ENCODE measurements around the gene KDM6A.
"Not testable (repeated sequence)": the region's sequence is repeated elsewhere in the genome, so short reads cannot be mapped to it uniquely, and the experiment has no call there.

KDM6A gene

GRCh38 chrX:45133465-45133864 lies 260.5 kb downstream of the KDM6A start:
- no peak for DNase-seq

GRCh38 chrX:45134315-45134731 lies 261.3 kb downstream of the KDM6A start:
- no peak for DNase-seq

DNA sequence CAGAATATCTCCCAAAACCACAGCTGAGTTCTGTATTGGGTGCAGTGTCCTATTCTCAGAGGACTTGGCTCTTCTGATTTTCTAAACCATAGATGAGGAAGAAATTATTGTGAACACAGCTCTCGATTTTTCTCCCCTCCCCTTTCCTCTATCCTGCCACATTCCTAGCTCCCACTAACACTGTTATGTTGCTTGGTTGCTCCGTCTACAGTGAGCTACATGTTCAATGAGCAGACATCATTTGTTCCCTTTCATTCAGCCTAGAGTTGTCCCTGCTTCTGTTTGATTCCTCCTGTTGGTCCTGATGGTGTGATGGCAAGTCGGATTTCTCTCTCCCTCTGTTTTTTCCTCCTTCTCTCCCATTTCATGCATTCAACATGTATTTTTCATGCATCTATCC lies 261.8 kb downstream of the KDM6A start:
- DNase-seq = no peak

GRCh38 chrX:45135391-45136075 lies 262.5 kb downstream of the KDM6A start:
- not testable (repeated sequence) for DNase-seq

- DNase-seq = no peak
Measured at GRCh38 chrX:45137531-45137930, 264.5 kb downstream of the KDM6A start.

DNA sequence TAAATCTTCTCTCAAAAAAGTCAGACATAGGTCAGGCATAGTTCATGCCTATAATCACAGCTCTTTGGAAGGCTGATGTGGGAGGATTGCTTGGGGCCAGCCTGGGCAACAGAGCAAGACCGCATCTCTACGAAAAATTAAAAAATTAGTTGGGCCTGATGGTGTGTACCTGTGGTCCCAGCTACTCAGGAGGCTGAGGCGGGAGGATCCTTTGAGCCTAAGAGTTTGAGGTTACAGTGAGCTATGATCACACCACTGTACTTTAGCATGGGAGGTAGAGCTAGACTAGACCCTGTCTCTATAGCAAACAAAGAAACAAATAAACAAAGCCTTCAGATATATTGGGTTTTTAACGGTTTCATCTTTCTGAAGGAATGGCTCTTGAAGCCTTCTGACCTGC lies 265.5 kb downstream of the KDM6A start:
- DNase-seq = no peak

DNA sequence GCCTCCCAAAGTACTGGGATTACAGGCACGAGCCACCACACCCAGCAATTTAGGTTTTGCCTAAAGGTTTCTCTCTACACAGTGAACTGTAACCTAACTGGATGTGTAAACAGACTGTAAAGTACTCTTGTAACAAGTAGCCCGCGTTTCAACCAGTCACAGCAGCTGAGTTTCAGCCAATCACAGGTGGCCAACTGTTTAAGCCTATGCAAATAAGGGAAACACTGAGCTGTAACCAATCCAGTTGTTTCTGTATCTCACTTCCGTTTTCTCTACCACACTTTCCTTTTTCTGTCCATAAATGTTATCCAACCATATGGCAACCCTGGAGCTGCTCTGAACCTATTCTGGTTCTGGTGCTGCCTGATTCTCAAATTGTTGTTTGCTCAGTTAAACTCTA lies 267.8 kb downstream of the KDM6A start:
- no peak for DNase-seq

- no peak for DNase-seq
Measured at GRCh38 chrX:45142185-45142584, 269.2 kb downstream of the KDM6A start.

GRCh38 chrX:45143455-45143854 lies 270.5 kb downstream of the KDM6A start:
- DNase-seq = no peak

DNA sequence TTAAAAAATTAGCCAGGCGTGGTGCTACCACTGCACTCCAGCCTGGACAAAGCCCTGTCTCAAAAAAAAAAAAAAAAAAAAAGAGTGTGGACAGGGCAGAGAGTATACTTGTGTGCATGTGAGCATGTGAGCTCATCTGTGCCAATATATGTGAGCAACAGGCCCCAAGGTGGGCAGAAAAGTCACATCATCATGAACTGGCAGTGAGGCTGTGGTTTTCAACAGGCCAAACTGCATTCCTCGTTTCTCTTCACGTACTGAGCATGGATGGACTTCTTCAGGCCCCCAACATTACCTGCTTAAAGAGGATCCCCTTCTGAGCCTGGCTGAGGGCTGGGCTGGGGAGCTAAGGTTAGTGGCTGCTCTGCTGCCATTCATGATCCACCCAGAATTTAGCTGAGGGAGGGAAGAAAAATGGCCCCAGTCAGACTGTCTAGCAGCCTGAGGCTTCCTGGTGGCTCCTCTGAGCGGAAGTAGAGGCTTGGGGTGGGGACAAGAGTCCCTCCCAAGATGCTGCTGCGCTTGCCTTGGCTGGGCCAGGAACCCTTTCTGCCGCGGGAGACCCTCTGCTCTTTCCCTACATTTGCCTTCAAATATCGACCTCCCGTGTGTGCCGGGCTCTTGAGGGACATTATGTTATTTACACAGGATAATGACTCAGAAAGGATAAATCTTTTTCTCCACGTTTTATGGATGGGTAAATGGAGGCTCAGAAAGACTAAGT lies 272.7 kb downstream of the KDM6A start:
- DNase-seq = no peak

GRCh38 chrX:45150821-45151220 lies 277.8 kb downstream of the KDM6A start:
- DNase-seq = no peak

- no peak for DNase-seq
Measured at GRCh38 chrX:45154033-45154360, 281.0 kb downstream of the KDM6A start.

GRCh38 chrX:45154462-45154861 lies 281.5 kb downstream of the KDM6A start:
- no peak for DNase-seq

GRCh38 chrX:45157647-45158046 lies 284.7 kb downstream of the KDM6A start:
- no peak for DNase-seq

Data from hematopoietic multipotent progenitor cell treated with erythropoietin and hydrocortisone succinate and interleukin-3 and kit ligand, for 6 days (in vitro differentiated cells).